K562 (cell line): ENCODE results near the gene HES4. TPM values are rescaled to one million over a fixed set of nuclear protein-coding genes. Genes with fewer than 3 reads are reported as not detected.

Experiments used
- CHD1 ChIP-seq: fragments of 200-600 bp; sonication (generic); IDR thresholded peaks from one replicate; pipeline ENCODE4 v1.6.1; 2012; ENCODE audit warnings: mild to moderate bottlenecking, moderate library complexity, low read length, inconsistent platforms
- EP400 ChIP-seq: fragments of 450-650 bp; IDR thresholded peaks from 2 replicates; pipeline ENCODE4 v1.6.1; 2017; ENCODE audit warnings: antibody characterized with exemption, mild to moderate bottlenecking, moderate library complexity
- GATAD2A ChIP-seq: fragments of 450-650 bp; IDR thresholded peaks from 2 replicates; pipeline ENCODE4 v1.6.1; 2017
- HOXB6 ChIP-seq: fragments of 250-450 bp; sonication (Bioruptor Pico); IDR thresholded peaks from 2 replicates; pipeline ENCODE4 v1.5.1; 2022; ENCODE audit warnings: mild to moderate bottlenecking, borderline replicate concordance
- LEF1 ChIP-seq: fragments of 450-650 bp; IDR thresholded peaks from 2 replicates; pipeline ENCODE4 v1.6.1; 2016; ENCODE audit warnings: mild to moderate bottlenecking
- MCM5 ChIP-seq: fragments of 450-650 bp; IDR thresholded peaks from 2 replicates; pipeline ENCODE4 v1.6.1; 2016; ENCODE audit warnings: low read depth
- MYC ChIP-seq, 2 experiments: fragments of 250-450 bp in 1 of 2; sonication (Bioruptor Pico) in 1 of 2; IDR thresholded peaks; 2 replicates each; pipeline versions ENCODE4 v1.5.1 to v1.6.1; 2012 to 2021; ENCODE audit warnings: low read depth in 2 of 2, borderline replicate concordance in 1 of 2, improper control_type of control experiment in 1 of 2, low read length in 1 of 2, mild to moderate bottlenecking in 1 of 2, moderate library complexity in 1 of 2
- PHF21A ChIP-seq: fragments of 450-650 bp; IDR thresholded peaks from 2 replicates; pipeline ENCODE4 v1.6.1; 2017; ENCODE audit warnings: low read depth, borderline replicate concordance
- RBFOX2 ChIP-seq: fragments of 200-400 bp; formaldehyde crosslinking; IDR thresholded peaks from 2 replicates; pipeline ENCODE4 v1.6.1; 2017; ENCODE audit warnings: low read depth, mild to moderate bottlenecking, low read length, moderate library complexity
- SIN3B ChIP-seq: fragments of 450-650 bp; IDR thresholded peaks from 2 replicates; pipeline ENCODE4 v1.6.1; 2017; ENCODE audit warnings: low read depth, mild to moderate bottlenecking, moderate library complexity
- SP1 ChIP-seq: sonication (generic); formaldehyde crosslinking; IDR thresholded peaks from 2 replicates; pipeline ENCODE4 v1.8.1; 2022; ENCODE audit warnings: mild to moderate bottlenecking, missing genetic modification reagents
- STAG1 ChIP-seq: sonication (generic); formaldehyde crosslinking; IDR thresholded peaks from 2 replicates; pipeline ENCODE4 v1.5.0; 2020; ENCODE audit warnings: missing genetic modification reagents, borderline replicate concordance
- ZFX ChIP-seq: sonication (generic); formaldehyde crosslinking; IDR thresholded peaks from 2 replicates; pipeline ENCODE4 v1.8.0; 2022; ENCODE audit warnings: mild to moderate bottlenecking, missing genetic modification reagents, moderate library complexity
- ZNF253 ChIP-seq: fragments of 250-450 bp; sonication (Bioruptor Pico); conservative IDR thresholded peaks from 2 replicates; pipeline ENCODE4 v1.6.1; 2021; ENCODE audit warnings: mild to moderate bottlenecking
- ZNF431 ChIP-seq: sonication (generic); formaldehyde crosslinking; IDR thresholded peaks from 2 replicates; pipeline ENCODE4 v1.8.0; 2022; ENCODE audit warnings: mild to moderate bottlenecking, missing genetic modification reagents
- ZNF830 ChIP-seq: fragments of 250-450 bp; sonication (Bioruptor Pico); IDR thresholded peaks from 2 replicates; pipeline ENCODE4 v1.5.0; 2021; ENCODE audit warnings: mild to moderate bottlenecking
- polyA plus RNA-seq, 8 experiments: library from polyadenylated mRNA; depleted of rRNA in 4 of 8; stranded (reverse) in 5 of 8; unstranded in 3 of 8; fragments of >200 nt; fragmentation: Nextera tagmentation in 2 of 8; fragmentation: Illumina TruSeq in 1 of 8; extraction: Ambion mirVana in 2 of 8; extraction: Trizol in 1 of 8; gene quantifications; 2 replicates each; pipeline versions ENCODE4 v1.2.1 to v1.2.3, GENCODE V29; 2011 to 2014; ENCODE audit warnings: inconsistent platforms in 1 of 8, missing spikeins in 1 of 8
- total RNA-seq, 7 experiments: library from RNA; depleted of rRNA in 6 of 7; stranded (reverse); fragments of >200 nt in 6 of 7; fragmentation: Illumina TruSeq in 2 of 7; extraction: Trizol in 2 of 7; gene quantifications; 2 replicates each; pipeline versions ENCODE4 v1.2.1 to v1.2.3, GENCODE V29; 2011 to 2021; ENCODE audit warnings: low replicate concordance in 1 of 7
- TF ChIP-seq, protein P1 (sequence below), 2 experiments: fragments of 250-450 bp in 1 of 2; fragments of 450-650 bp in 1 of 2; sonication (Bioruptor Pico) in 1 of 2; IDR thresholded peaks; 2 replicates each; pipeline versions ENCODE4 v1.6.1 to v1.8.0; 2016 to 2021; ENCODE audit warnings: mild to moderate bottlenecking in 2 of 2, moderate library complexity in 2 of 2, missing compliant biosample characterization in 1 of 2, missing genetic modification characterization in 1 of 2
- TF ChIP-seq, protein P2 (sequence below): sonication (generic); formaldehyde crosslinking; IDR thresholded peaks from 2 replicates; pipeline ENCODE4 v1.8.1; 2023; ENCODE audit warnings: mild to moderate bottlenecking, missing genetic modification reagents
- TF ChIP-seq, protein P3 (sequence below): fragments of 450-650 bp; formaldehyde crosslinking; IDR thresholded peaks from 2 replicates; pipeline ENCODE4 v1.4.0; 2020; ENCODE audit warnings: mild to moderate bottlenecking, mixed read lengths
- TF ChIP-seq, protein P4 (sequence below): fragments of 200-400 bp; formaldehyde crosslinking; IDR thresholded peaks from 2 replicates; pipeline ENCODE4 v1.6.1; 2017; ENCODE audit warnings: mild to moderate bottlenecking, low read depth, low read length, moderate library complexity
- TF ChIP-seq, protein P5 (sequence below), 2 experiments: fragments of 450-650 bp in 1 of 2; sonication (generic) in 1 of 2; formaldehyde crosslinking in 1 of 2; IDR thresholded peaks in 1 of 2; conservative IDR thresholded peaks in 1 of 2; 2 replicates each; pipeline versions ENCODE4 v1.6.1 to v1.8.1; 2016 to 2023; ENCODE audit warnings: mild to moderate bottlenecking in 2 of 2, moderate library complexity in 2 of 2, inconsistent platforms in 1 of 2, missing genetic modification reagents in 1 of 2

Gene HES4
- total and polyA plus RNA-seq, 9 of the 15 experiments (the other 6 are each of a cell fraction or from before 2014, with no cell fraction given) = 0.21 to 43.7 (median 5.3) TPM; not detected in 2

DNA sequence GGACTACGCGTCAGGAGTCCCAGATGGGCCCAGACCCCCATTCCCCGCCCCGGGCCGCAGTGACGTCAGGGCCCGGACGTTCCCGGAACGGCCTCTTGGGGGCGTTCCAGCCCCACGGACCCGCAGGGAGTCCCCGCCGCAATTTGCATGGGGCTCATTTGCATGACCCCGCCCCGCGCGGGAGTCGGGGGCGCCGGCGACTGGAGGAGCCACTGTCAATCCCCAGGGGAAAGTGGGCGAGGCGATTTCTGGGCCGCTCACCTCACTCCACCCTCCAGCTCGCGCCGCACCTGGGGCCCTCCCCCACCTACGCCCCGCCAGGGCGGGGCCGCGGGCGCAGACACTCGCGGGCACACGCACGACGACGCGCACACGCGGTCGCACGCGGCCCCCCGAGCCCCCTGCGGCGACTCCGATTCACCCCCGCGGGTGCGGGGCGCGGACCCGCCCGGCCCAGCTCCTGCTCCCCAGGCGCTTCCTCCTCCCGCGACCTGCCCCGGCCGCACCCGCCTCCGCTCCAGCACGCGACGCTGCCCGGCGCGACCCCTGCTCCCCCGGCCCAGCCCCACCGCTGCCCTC, 33.2 kb upstream of the HES4 start (continued):
- TF ChIP-seq, protein P1, sequence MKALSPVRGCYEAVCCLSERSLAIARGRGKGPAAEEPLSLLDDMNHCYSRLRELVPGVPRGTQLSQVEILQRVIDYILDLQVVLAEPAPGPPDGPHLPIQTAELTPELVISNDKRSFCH (CRISPR knock-in tag; IDR thresholded peaks at IDR 0.05) = no peak
- TF ChIP-seq, protein P1 (tag; IDR thresholded peaks at IDR 0.05) = no peak
- TF ChIP-seq SP1 (CRISPR knock-in tag) (peak; percentile 84), PHF21A (no peak), MCM5 (no peak), LEF1 (no peak), ZNF830 (CRISPR knock-in tag) (no peak), CHD1 (no peak), MYC (IDR thresholded peaks at IDR 0.05; ENCODE audit: low read depth, low read length) (peak; percentile 36; the same call in 1 of the 2 replicates), MYC (CRISPR knock-in tag; IDR thresholded peaks at IDR 0.05; ENCODE audit: borderline replicate concordance, low read depth) (no peak), HOXB6 (CRISPR knock-in tag) (no peak), ZNF253 (no peak), SIN3B (0 out of 2 replicates have a peak, but pooled peaks have one; percentile 21), EP400 (no peak), RBFOX2 (peak; percentile 21; the same call in 1 of the 2 replicates), STAG1 (peak; percentile 59; the same call in 1 of the 2 replicates), ZFX (CRISPR knock-in tag) (no peak; the same call in none of the 2 replicates), GATAD2A (no peak), ZNF431 (CRISPR knock-in tag) (0 out of 2 replicates have a peak, but pooled peaks have one; percentile 31)
- TF ChIP-seq, protein P2, sequence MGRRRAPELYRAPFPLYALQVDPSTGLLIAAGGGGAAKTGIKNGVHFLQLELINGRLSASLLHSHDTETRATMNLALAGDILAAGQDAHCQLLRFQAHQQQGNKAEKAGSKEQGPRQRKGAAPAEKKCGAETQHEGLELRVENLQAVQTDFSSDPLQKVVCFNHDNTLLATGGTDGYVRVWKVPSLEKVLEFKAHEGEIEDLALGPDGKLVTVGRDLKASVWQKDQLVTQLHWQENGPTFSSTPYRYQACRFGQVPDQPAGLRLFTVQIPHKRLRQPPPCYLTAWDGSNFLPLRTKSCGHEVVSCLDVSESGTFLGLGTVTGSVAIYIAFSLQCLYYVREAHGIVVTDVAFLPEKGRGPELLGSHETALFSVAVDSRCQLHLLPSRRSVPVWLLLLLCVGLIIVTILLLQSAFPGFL (CRISPR knock-in tag) = no peak
- TF ChIP-seq, protein P3, sequence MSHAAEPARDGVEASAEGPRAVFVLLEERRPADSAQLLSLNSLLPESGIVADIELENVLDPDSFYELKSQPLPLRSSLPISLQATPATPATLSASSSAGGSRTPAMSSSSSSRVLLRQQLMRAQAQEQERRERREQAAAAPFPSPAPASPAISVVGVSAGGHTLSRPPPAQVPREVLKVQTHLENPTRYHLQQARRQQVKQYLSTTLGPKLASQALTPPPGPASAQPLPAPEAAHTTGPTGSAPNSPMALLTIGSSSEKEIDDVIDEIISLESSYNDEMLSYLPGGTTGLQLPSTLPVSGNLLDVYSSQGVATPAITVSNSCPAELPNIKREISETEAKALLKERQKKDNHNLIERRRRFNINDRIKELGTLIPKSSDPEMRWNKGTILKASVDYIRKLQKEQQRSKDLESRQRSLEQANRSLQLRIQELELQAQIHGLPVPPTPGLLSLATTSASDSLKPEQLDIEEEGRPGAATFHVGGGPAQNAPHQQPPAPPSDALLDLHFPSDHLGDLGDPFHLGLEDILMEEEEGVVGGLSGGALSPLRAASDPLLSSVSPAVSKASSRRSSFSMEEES (CRISPR knock-in tag) = no peak
- TF ChIP-seq, protein P4, sequence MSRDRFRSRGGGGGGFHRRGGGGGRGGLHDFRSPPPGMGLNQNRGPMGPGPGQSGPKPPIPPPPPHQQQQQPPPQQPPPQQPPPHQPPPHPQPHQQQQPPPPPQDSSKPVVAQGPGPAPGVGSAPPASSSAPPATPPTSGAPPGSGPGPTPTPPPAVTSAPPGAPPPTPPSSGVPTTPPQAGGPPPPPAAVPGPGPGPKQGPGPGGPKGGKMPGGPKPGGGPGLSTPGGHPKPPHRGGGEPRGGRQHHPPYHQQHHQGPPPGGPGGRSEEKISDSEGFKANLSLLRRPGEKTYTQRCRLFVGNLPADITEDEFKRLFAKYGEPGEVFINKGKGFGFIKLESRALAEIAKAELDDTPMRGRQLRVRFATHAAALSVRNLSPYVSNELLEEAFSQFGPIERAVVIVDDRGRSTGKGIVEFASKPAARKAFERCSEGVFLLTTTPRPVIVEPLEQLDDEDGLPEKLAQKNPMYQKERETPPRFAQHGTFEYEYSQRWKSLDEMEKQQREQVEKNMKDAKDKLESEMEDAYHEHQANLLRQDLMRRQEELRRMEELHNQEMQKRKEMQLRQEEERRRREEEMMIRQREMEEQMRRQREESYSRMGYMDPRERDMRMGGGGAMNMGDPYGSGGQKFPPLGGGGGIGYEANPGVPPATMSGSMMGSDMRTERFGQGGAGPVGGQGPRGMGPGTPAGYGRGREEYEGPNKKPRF = no peak
- TF ChIP-seq, protein P5, sequence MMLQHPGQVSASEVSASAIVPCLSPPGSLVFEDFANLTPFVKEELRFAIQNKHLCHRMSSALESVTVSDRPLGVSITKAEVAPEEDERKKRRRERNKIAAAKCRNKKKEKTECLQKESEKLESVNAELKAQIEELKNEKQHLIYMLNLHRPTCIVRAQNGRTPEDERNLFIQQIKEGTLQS (IDR thresholded peaks at IDR 0.05) = peak; percentile 64
- TF ChIP-seq, protein P5 (CRISPR knock-in tag; conservative IDR thresholded peaks at IDR 0.05) = no peak
